Activated CD8-positive, alpha-beta memory T cell treated with anti-CD3 and anti-CD28 coated beads, Interleukin-2, amount 50 U/mL, for 24 hours (primary cell): Measurements from ENCODE around the gene GRIN2A.
"Not testable (repeated sequence)": the region's sequence is repeated elsewhere in the genome, so short reads cannot be mapped to it uniquely, and the experiment has no call there.

Experiments used
- DNase-seq: peaks from one replicate; pipeline ENCODE4 v3.0.0-alpha.2; 2020; ENCODE audit errors: extremely low read depth

Gene GRIN2A

DNA sequence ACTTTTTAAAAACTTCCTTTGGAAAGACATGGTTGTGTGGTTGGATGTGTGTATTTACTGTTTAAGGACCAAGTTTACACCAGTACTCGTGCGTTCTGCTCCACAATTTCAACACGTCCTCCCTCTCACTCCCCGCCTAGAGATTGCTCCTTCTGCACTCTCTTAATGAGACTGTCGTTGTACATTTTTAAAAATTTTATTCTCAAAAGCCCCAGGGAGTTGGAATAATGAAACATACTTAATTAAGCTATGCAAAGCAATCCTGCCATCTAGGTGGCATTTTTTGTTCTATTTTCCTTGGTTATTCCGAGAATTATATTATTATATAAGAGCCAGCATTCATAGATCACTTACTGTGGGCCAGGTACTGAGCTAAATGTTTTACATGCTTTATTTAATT, 264.5 kb downstream of the GRIN2A start:
- no peak for DNase-seq

DNA sequence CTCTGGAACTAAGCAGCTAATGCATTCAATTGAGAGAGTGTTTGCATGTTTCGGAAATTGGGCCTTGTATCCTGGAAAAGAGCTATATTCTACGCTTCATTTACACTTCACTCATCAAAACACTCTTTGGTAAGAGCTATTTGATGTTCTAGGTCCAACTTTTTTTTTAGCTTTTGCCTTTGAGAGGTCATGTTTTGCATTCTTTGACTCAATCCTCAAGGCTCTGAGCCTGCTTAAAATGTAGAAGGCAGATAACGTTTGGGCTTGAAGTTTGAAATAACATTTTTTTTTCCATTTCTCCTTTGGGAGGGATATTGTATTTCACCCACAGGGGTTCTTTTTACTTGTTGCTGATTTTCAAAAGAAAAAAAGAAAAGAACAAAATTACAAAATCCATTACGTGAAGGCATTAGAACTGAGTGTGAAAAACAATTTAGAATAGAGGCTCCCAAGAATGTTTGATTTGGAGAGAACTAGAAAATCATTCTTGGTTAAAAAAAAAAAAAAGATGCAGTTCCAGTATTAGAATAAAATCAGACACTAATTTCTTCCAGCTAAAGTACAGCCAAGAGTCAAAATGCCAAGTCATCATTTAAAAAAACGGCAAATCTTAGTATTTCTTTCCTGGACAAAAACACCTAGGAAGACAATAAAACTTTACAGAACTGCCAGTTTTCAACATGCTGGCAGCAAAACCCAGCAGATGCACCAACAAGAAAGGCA, 268.5 kb downstream of the GRIN2A start:
- DNase-seq = no peak

DNA sequence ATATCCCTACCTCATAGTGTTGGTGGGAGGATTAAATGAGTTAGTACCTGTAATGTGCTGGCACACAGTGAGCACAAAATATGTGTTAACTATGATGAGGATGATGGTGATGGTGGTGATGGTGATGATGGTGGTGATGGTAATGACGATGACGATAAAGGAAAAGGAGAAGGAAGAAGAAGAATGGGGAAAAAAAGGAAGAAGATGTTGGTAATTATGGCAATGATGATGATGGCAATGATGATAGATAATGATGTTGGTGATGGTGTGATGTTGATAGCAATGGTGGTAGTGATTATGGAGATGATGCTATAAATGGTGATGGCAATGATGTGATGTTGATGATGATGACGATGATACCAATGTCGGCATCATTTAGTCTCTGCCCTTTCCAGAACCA, 270.2 kb downstream of the GRIN2A start:
- no peak for DNase-seq

DNA sequence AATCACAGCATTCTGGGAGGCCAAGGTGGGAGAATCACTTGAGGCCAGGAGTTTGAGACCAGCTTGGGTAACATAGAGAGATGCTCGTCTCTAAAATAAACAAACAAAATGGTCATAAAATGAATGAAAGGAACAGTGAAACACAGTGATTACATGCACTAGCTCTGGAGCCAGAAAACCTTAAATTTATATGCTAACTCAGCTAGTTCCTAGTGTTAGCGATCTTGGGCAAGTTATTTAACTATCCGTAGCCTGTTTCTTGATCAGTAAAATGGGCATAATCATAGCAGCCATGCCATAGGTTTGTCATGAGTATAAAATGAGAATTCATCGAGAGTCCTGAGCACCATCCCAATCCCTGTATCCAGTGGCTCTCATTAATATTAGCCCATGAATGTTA, 271.0 kb downstream of the GRIN2A start:
- no peak for DNase-seq

DNA sequence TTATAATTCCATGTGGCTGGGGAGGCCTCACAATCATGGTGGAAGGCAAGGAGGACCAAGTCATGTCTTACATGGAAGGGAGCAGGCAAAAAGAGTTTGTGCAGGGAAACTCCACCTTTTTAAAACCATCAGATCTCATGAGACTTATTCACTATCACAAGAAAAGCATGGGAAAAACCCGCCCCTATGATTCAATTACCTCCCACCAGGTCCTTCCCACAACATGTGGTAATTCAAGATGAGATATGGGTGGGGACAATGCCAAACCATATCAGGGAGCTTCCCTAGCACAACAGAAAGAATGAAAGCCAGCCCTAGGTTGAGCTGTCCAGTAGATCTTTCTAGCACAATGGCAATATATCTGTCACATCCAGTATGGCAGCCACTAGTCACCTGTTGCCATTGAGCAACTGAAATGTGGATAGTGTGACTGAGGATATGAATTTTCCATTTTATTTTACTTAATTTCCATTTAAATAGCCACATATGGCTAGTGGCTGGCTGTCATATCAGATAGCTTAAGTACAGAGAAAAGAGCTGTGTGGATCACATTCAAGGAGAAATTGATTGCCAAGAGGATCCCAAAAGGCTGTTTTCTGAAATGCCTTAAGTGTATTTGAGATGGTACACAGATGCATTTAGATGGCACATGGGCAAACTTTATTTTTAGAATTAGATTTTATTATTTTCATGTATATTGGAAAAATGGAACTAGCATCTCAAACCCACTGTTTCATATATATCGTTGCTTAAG, 273.0 kb downstream of the GRIN2A start:
- DNase-seq = no peak

DNA sequence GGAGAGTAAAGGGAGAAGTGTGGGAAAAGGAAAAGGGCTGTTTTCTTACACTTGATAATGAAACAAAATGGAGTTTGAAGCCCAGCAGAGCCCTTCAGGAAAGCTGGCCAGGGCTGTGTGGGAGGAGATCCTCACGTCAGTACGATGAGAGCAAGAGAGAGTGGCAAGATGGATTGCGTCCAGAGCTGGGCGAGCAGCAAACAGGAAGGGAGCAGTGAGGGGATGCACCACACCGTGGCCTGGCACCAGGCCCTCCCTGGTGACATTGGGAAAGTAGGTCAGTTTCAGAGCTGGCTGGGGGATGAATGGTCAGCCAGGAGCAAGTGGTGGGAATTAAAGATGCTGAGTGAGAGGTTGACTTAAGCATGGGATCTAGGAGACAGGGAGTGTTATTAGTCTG, 273.6 kb downstream of the GRIN2A start:
- DNase-seq = no peak

DNA sequence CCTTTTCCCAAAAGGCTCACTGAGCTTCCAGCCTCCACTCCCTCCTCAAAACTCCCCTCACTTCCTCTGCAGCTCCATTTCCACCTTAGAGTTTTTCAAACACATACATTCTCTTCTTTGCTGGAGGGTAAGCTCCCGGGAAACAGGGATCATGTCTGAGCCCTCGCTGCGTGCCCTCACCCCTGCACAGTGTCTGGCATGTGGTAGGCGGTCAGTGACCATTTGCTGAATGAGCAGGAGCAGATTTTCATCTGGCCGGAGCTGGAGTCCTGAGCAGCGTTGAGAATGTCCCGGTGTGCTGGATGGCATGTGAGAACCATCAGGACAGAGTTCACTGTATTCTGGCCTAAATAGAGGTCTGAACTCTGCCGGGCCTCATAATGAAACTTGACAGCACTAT, 274.5 kb downstream of the GRIN2A start:
- DNase-seq = no peak

DNA sequence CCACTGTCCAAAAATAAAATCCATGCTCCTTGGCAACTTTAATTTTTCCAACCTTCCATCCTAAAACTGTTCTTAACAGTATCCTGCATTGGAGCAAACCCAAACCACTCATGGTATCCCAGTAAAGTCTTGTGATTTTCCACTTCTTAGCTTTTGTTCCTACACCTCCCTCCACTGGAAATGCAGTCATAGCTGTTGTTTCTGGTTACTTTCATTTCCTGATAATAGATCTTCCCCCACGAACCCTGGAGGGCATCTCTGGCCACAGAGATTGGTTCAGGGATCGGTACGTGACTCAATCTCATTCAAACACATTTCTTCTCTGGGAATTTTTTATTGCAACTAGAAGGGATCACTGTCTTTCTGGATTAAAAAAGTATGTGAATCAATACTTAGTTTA, 276.0 kb downstream of the GRIN2A start:
- DNase-seq = no peak

DNA sequence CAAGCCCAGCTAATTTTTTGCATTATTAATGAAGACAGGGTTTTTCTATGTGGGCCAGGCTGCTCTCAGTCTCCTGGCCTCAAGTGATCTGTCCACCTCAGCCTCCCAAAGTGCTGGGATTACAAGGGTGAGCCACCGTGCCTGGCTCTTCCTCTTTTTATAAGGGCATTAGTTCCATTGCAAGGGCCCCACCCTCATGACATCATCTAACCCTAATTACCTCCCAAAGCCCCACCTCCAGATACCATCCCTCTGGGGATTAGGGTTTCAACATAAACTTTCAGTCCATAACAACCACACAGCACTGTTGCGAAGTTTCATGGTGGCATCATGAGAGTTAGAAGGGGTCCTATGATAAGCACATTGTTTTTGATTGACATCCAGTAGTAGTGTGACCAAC, 277.7 kb downstream of the GRIN2A start:
- DNase-seq = no peak

DNA sequence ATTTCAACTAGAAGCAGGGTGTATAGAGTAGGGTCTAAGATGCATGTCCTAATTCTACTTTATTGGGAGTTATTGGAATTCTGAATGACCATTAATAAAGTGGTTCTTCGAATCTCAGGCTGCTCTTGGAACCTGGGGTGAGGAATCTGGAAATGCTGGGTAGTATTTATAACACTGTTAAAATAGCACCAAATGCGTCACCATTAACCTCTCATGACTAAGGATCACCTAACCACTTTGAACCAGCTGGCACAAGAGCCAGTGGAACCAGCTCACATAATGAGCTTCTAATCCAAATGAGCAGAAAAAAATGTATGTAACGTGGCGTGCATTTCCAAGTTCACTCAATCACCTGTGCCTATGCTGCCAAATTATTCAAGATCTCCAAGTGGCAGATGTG, 281.7 kb downstream of the GRIN2A start:
- DNase-seq = no peak

DNA sequence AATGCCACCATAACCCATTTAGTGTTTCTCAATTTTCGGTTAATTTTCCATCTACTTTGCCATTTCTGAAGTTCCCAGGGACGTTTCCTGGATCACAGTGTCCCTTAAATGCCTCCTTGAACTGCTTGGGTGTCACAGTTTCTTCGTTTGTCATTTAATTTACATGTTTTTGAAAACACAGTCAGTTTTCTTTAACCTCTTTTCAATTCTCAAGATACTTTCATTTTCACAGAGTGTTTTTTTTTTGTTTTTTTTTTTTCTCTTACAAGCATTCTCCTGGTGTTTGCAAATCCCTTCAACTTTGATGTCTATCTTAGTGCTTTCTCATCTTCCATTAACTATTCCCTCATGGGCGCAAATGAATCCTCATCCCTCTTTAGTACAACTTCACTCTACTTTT, 283.7 kb downstream of the GRIN2A start:
- no peak for DNase-seq

DNA sequence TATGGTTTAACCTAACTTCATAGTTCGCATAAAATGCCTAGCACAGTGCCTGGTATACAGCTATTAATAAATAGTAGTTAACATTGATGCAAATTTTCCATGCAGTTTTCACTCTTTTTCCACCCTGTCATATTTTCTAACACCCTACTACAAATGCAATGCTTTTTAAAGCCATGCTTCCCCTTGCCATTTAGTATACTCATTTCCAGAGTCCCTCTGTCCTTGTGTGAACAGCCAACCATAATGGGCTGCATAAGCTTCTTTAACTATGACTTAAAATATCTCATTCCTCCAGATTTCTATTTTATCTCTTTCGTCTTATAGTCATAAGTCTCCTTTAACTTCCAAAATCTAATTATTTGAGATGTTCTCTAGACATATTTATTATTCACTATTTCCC, 284.1 kb downstream of the GRIN2A start:
- no peak for DNase-seq

DNA sequence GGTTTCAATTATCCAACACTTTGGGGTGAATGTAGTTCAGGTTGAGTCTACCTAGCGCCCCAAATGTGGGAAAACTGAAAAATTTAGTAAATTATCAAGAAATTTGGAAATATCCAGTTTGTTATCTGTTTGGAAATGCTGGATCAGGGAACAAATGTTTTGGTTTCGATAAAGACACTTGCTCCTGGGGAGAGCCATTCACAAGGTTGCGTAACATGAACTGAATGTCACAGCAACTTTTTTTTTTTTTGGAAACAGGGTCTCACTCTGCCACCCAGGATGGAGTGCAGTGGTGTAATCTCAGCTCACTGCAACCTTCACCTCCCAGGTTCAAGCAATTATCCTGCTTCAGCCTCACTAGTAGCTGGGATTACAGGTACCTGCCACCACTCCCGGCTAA, 286.4 kb downstream of the GRIN2A start:
- no peak for DNase-seq

DNA sequence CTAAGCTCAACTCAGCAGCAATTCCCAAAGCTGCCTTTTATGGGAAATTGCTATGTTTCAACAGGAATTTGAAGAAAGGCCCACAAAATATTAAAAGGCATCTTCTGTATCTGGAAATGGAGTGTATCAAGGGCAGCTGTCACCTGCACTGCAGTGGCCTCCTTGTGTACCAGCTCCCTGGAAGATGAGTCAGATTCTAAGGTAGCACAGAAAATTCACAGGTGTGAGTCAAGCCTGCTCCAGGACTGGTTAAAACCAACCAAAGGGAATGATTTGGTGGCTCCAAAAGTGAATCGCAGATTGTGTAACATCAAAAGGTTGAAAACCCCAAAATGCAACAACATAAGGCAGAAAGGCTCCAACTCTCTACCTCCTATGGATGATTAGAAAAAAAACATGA, 296.4 kb downstream of the GRIN2A start:
- no peak for DNase-seq

DNA sequence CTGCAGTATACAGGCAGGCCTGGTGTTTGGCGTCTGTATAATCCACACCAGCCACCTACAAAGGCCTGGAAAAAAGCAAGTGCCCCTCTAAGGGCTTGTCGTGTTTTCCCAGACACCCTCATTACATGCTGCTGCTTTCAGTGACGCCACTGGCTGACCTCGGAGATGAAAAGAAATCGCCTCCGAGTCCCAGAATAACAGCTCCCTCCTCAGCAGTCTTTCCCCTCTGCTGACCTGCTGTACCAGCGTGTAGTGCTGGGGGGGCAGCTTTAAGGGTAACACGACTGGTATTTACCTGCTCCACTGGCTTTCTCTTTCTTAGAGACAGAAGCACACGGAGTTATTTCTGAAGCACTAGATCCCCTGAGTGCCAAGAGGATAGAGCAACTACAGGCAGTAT, 296.8 kb downstream of the GRIN2A start:
- DNase-seq = no peak

DNA sequence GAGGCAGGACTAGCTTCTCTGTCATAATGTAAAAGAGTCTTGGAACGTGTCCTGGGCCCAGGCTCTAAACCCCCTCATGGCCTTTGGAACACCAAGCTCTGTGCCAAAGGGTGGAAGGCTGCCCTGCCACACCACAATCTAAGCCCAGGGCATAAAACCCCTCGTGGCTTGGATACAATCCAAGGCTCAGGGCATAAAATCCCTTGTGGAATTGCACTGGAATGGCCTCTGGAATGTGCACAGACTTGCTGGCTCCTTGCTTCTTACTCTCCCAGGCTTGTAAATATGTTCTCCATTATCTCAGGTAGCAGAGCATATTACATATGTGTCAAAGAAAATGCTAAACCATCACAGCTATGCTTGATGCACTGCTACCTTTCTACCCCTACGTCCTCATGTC, 306.2 kb downstream of the GRIN2A start:
- DNase-seq = not testable (repeated sequence)

DNA sequence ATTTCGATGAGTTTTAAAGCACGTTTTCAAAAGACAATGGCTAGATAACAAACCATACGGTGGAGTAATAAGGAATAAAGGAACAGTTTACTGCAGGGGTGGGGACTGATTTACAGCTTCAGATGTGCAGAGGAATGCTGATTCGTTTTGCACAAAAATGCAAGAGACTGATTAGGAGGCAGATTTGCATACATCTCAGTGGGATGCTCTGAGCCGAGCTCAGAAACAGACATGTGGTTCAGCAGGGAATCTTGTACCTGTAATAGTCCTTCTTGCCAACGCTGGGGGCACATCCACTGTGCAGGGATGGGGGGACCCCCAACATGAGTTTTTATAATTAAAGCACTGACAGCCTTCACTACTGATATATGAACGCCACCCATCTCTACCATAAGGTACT, 308.0 kb downstream of the GRIN2A start:
- no peak for DNase-seq

DNA sequence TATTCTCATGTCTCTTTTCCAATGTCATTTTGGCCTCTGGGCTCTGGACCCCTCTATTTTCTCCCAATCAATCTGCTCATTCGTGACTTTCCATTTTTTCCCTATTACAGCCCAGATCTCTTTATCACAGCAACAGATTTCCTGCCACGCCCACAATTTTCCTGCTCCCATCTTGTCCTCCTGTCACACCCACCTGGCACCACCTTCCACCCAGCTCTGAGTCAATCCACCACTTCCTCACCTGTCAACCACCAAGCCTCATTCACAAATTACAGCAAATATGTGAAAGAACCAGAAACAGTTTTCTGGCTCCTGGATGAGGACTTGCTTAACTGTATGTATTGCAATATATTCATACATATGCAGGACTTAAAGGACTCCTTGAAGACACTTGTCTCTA, 311.3 kb downstream of the GRIN2A start:
- no peak for DNase-seq

DNA sequence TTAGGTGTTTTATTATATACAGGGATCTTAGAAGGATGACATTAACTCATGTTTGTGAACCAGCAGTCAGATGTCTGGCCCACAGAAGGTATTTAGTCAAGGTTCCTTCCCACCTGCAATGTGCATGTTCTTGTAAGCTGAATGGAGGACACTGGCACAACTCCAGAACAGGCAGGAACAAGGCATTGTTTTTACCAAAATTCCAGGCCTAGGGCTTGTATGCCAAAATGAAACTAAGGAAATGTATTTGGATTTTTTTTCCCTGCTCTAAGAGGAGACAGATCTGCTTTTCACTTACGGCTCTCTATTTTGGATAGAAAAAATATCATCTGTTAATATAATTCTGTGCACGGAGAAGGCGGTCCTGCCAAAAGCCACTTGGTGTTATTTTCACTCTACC, 312.5 kb downstream of the GRIN2A start:
- DNase-seq = no peak

DNA sequence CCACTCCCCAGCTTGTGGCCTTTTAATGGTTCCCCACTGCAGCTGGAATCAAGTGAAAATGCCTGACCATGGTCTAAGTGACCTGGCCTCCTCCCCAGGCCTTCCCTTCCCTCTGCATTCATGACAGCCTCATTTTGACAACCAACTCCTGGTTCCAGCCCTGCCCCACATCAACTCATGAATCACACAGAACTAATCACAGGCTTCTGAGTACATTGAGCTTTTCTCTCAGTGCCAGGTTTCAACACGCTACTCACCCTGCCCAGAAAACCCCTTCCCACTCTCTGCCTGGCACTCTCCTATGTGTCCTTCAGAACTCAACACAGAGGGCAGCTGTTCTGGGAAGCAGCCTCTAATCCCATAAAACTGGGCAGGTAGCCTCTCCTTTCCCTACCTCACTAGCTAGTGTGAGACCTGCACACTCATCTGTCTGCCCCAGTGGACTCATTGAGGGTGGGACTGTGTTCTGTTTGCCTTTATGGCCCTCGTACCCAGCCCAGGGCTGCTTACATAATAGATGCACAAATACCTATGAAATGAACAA, 313.6 kb downstream of the GRIN2A start:
- no peak for DNase-seq

DNA sequence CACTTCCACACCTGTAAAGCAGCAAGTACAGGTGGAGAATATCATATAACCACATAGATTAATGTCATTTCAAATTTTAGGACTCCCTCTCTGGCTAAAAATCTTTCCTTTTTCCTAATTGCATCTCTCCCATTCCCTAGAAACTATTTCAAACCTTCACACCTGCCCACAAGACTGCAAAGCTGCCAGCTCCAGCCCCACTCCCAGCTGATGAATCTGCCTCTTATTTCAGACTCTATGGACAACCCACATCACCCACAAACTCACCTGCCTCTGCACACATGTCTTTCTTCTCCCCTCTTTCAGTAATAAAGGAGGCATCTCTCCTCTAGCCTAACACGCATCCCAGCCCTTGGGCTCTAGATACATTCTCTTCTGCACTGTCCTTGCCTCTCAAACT, 315.1 kb downstream of the GRIN2A start:
- no peak for DNase-seq

DNA sequence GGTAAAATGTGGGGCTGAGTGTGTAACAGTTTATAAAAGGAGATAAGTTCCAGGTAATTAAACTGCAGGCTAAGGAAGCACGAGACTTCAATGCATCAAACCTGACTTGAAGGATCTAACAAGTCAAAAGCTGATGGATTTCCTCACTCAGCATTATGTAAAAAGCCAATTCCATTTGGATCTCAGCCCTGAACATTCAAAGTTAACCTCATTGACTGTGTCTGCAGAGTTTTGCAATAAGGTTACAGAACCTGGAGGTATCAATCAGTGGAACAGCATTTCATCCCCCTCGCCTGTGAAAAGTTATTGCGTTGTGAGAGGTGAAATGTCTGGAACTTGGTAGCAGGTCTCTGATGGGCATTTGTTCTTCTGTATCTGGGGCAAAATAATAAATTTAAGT, 317.8 kb downstream of the GRIN2A start:
- no peak for DNase-seq

DNA sequence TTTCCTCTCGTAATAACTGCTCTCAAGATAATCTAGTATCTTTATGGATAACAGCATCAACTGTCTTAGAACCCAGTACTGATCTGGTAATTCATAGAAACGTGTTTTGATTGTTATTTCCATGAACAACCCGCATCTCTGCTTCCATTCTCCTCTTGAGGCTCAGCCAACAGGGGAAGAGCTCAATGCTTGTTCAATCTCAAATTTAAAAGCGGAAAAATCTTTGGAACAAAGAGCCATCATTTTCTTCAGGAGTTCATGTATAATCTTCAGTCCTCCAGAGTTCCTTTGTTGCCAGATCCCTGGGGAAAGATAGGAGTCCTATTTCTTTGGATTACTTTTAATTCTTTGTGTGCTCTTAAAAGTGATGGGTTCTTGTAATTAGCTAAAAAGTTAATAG, 319.9 kb downstream of the GRIN2A start:
- DNase-seq = no peak
